H9 (cell line): ENCODE data around the gene PTPRN2. TPM values are rescaled to one million over a fixed set of nuclear protein-coding genes. Genes with fewer than 3 reads are reported as not detected.

ENCODE experiments used
- DNase-seq: peaks from one replicate; pipeline ENCODE4 v3.0.0-alpha.2; 2017
- H2AFZ ChIP-seq: one replicate; pipeline ENCODE4 v1.6.1; 2013; ENCODE audit warnings: mild to moderate bottlenecking, low read length, control low read depth, moderate library complexity
- H2AK5ac ChIP-seq: 2 replicates; pipeline ENCODE4 v1.6.1; 2013; ENCODE audit warnings: low read length, control low read depth, mixed read lengths; ENCODE audit not compliant: insufficient read length
- H2BK120ac ChIP-seq: one replicate; pipeline ENCODE4 v1.6.1; 2013; ENCODE audit warnings: low read depth, mild to moderate bottlenecking, low read length, control low read depth, inconsistent platforms; ENCODE audit not compliant: poor library complexity, severe bottlenecking
- H2BK12ac ChIP-seq: 2 replicates; pipeline ENCODE4 v1.6.1; 2013; ENCODE audit warnings: low read length, control low read depth, mixed read lengths, low read depth; ENCODE audit not compliant: insufficient read length
- H2BK15ac ChIP-seq: 2 replicates; pipeline ENCODE4 v1.6.1; 2013; ENCODE audit warnings: low read depth, low read length, control low read depth
- H2BK20ac ChIP-seq: one replicate; pipeline ENCODE4 v1.6.1; 2013; ENCODE audit warnings: low read depth, mild to moderate bottlenecking, low read length, control low read depth, inconsistent platforms; ENCODE audit not compliant: poor library complexity, severe bottlenecking
- H2BK5ac ChIP-seq: 2 replicates; pipeline ENCODE4 v1.6.1; 2013; ENCODE audit warnings: low read length, control low read depth, mixed read lengths; ENCODE audit not compliant: insufficient read length
- H3K14ac ChIP-seq: 2 replicates; pipeline ENCODE4 v1.6.1; 2013; ENCODE audit warnings: low read length, control low read depth; ENCODE audit not compliant: insufficient read depth
- H3K18ac ChIP-seq: 2 replicates; pipeline ENCODE4 v1.6.1; 2013; ENCODE audit warnings: low read depth, mild to moderate bottlenecking, mixed read lengths, low read length, control low read depth; ENCODE audit not compliant: insufficient read length
- H3K23ac ChIP-seq: 2 replicates; pipeline ENCODE4 v1.6.1; 2013; ENCODE audit warnings: low read length, control low read depth, mixed read lengths, low read depth; ENCODE audit not compliant: insufficient read length
- H3K23me2 ChIP-seq: 2 replicates; pipeline ENCODE4 v1.6.1; 2013; ENCODE audit warnings: low read depth, mild to moderate bottlenecking, mixed read lengths, low read length, control low read depth; ENCODE audit not compliant: insufficient read length, poor library complexity, severe bottlenecking
- H3K27ac ChIP-seq: 2 replicates; pipeline ENCODE4 v1.5.1; 2013; ENCODE audit warnings: low read length, control low read depth, mixed read lengths, low read depth; ENCODE audit not compliant: insufficient read length
- H3K27me3 ChIP-seq: 2 replicates; pipeline ENCODE4 v1.6.1; 2013; ENCODE audit warnings: low read length, control low read depth, inconsistent platforms; ENCODE audit not compliant: insufficient read depth
- H3K4ac ChIP-seq: 2 replicates; pipeline ENCODE4 v1.6.1; 2013; ENCODE audit warnings: low read depth, mild to moderate bottlenecking, control low read depth, inconsistent platforms, low read length, moderate library complexity
- H3K4me1 ChIP-seq: 2 replicates; pipeline ENCODE4 v1.6.1; 2013; ENCODE audit warnings: low read length, control low read depth, inconsistent platforms; ENCODE audit not compliant: insufficient read depth
- H3K4me2 ChIP-seq: 2 replicates; pipeline ENCODE4 v1.6.1; 2013; ENCODE audit warnings: low read length, control low read depth, mixed read lengths; ENCODE audit not compliant: insufficient read length, insufficient read depth
- H3K56ac ChIP-seq: 2 replicates; pipeline ENCODE4 v1.6.1; 2013; ENCODE audit warnings: low read depth, mild to moderate bottlenecking, mixed read lengths, low read length, control low read depth; ENCODE audit not compliant: insufficient read length
- H3K79me1 ChIP-seq: 2 replicates; pipeline ENCODE4 v1.6.1; 2013; ENCODE audit warnings: low read depth, mild to moderate bottlenecking, moderate library complexity, low read length, control low read depth, inconsistent platforms; ENCODE audit not compliant: insufficient read depth, poor library complexity, severe bottlenecking
- H3K79me2 ChIP-seq: 2 replicates; pipeline ENCODE4 v1.6.1; 2013; ENCODE audit warnings: low read length, control low read depth, inconsistent platforms; ENCODE audit not compliant: insufficient read depth
- H3K9ac ChIP-seq: 2 replicates; pipeline ENCODE4 v1.6.1; 2013; ENCODE audit warnings: low read length, control low read depth, mixed read lengths; ENCODE audit not compliant: insufficient read length; ENCODE audit errors: extremely low read depth
- H3K9me3 ChIP-seq: one replicate; pipeline ENCODE4 v1.6.1; 2013; ENCODE audit warnings: low read depth, low read length, inconsistent platforms; ENCODE audit not compliant: control insufficient read depth
- H3T11ph ChIP-seq: one replicate; pipeline ENCODE4 v1.6.1; 2013; ENCODE audit warnings: mild to moderate bottlenecking, low read length, control low read depth, inconsistent platforms
- H4K20me1 ChIP-seq: one replicate; pipeline ENCODE4 v1.6.1; 2013; ENCODE audit not compliant: control insufficient read depth, insufficient read length, insufficient read depth
- H4K5ac ChIP-seq: 2 replicates; pipeline ENCODE4 v1.6.1; 2013; ENCODE audit warnings: low read depth, mild to moderate bottlenecking, mixed read lengths, low read length, control low read depth; ENCODE audit not compliant: insufficient read length
- H4K8ac ChIP-seq: replicated peaks from 2 replicates; pipeline ENCODE4 v1.6.1; 2013; ENCODE audit warnings: low read length, control low read depth, mixed read lengths, low read depth; ENCODE audit not compliant: insufficient read length
- H4K91ac ChIP-seq: 2 replicates; pipeline ENCODE4 v1.6.1; 2013; ENCODE audit warnings: low read depth, mild to moderate bottlenecking, moderate library complexity, mixed read lengths, low read length, control low read depth; ENCODE audit not compliant: insufficient read length
- H3K27ac Mint-ChIP-seq, 3 experiments: 2 replicates in 2 of 3; 3 replicates in 1 of 3; pipeline ENCODE4 v1.8.0; 2020 to 2021; ENCODE audit warnings: mixed read lengths in 3 of 3, mild to moderate bottlenecking in 1 of 3, moderate library complexity in 1 of 3
- H3K27me3 Mint-ChIP-seq: 2 replicates; pipeline ENCODE4 v1.8.0; 2021; ENCODE audit warnings: low read depth, mild to moderate bottlenecking, moderate library complexity, mixed read lengths
- H3K36me3 Mint-ChIP-seq, 3 experiments: 2 replicates in 2 of 3; 3 replicates in 1 of 3; pipeline ENCODE4 v1.8.0; 2020 to 2021; ENCODE audit warnings: low read depth in 3 of 3, mixed read lengths in 3 of 3; ENCODE audit not compliant: insufficient read depth in 1 of 3
- H3K4me1 Mint-ChIP-seq, 2 experiments: 2 replicates each; pipeline ENCODE4 v1.8.0; 2020; ENCODE audit warnings: mixed read lengths in 2 of 2
- H3K4me3 Mint-ChIP-seq, 2 experiments: 2 replicates in 1 of 2; 3 replicates in 1 of 2; pipeline ENCODE4 v1.8.0; 2020 to 2021; ENCODE audit warnings: mild to moderate bottlenecking in 2 of 2, mixed read lengths in 2 of 2, moderate library complexity in 1 of 2
- H3K9me3 Mint-ChIP-seq, 2 experiments: 2 replicates in 1 of 2; 3 replicates in 1 of 2; pipeline ENCODE4 v1.8.0; 2020; ENCODE audit warnings: mild to moderate bottlenecking in 2 of 2, mixed read lengths in 2 of 2, moderate library complexity in 1 of 2
- CTCF ChIP-seq: fragments of 200-600 bp; sonication (generic); conservative IDR thresholded peaks from 3 replicates; pipeline ENCODE4 v1.8.0; 2021; ENCODE audit warnings: antibody characterized with exemption, mild to moderate bottlenecking
- whole genome bisulfite sequencing: extraction: QIAGEN DNeasy Blood & Tissue Kit; methylation state at CpG from one replicate; pipeline ENCODE4 v1.1.7; 2013; ENCODE audit warnings: missing lambda C conversion rate, low lambda C conversion rate, mixed read lengths; ENCODE audit not compliant: insufficient read length; ENCODE audit errors: extremely low coverage; 5-methylcytosine and 5-hydroxymethylcytosine counted together
- total RNA-seq: library from RNA; stranded (reverse); gene quantifications from 2 replicates; pipeline ENCODE4 v1.2.1, GENCODE V29; 2021

The PTPRN2 gene
- total RNA-seq, 1 experiment from 2014 or later, result 5.2 TPM

- no peak overlapping the region for H3K14ac ChIP-seq
- no peak overlapping the region for H4K8ac ChIP-seq
- H3K18ac ChIP-seq, result no peak overlapping the region
- TF ChIP-seq CTCF, result no peak
- no peak overlapping the region for H3K56ac ChIP-seq
- no peaks in the 10 kb centered on the region for H3K79me2 ChIP-seq
- H3K4ac ChIP-seq, result no peak overlapping the region
- no peak overlapping the region for H2BK12ac ChIP-seq
- no peak overlapping the region for H2BK15ac ChIP-seq
- H4K20me1 ChIP-seq, result no peaks in the 10 kb centered on the region
- no CpG with 5 or more reads among the region's 3 CpGs for WGBS
- no peaks in the 10 kb centered on the region for H3K23me2 ChIP-seq
- Mint-ChIP-seq H3K4me3 (no peak overlapping the region), H3K9me3 (peaks cover 59 to 66% of the 10 kb centered on the region in 2 experiments), H3K27me3 (peaks cover 18% of the 10 kb centered on the region), H3K27ac (no peak overlapping the region), H3K36me3 (peaks cover 9 to 52% (median 33%) of the 10 kb centered on the region in 3 experiments), H3K4me1 (no peaks in the 10 kb centered on the region)
- H2BK120ac ChIP-seq, result no peak overlapping the region
- DNase-seq, result no peak
- no peak overlapping the region for H3K23ac ChIP-seq
- no peak overlapping the region for H2AK5ac ChIP-seq
- no peak overlapping the region for H3K9ac ChIP-seq
- H2BK20ac ChIP-seq, result no peak overlapping the region
- H3K4me2 ChIP-seq, result no peak overlapping the region
- no peaks in the 10 kb centered on the region for H3K79me1 ChIP-seq
- H4K5ac ChIP-seq, result no peak overlapping the region
- no peaks in the 10 kb centered on the region for H3K4me1 ChIP-seq
- no peaks in the 10 kb centered on the region for H3K27me3 ChIP-seq
- no peak overlapping the region for H2AFZ ChIP-seq
- H3T11ph ChIP-seq, result no peak overlapping the region
- no peak overlapping the region for H3K27ac ChIP-seq
- H3K9me3 ChIP-seq, result peaks cover 57% of the 10 kb centered on the region
- no peak overlapping the region for H2BK5ac ChIP-seq
- H4K91ac ChIP-seq, result no peak overlapping the region
Measured at GRCh38 chr7:157970744-157971143, 616.9 kb downstream of the PTPRN2 start.
